Neural cell (in vitro differentiated cells): ENCODE data around the gene ADD1. TPM values are rescaled to one million over a fixed set of nuclear protein-coding genes. Genes with fewer than 3 reads are reported as not detected.

ENCODE experiments used
- H2AFZ ChIP-seq: fragments of 200-600, 300-800 bp; sonication (generic), shearing (Covaris generic); 2 replicates; pipeline ENCODE4 v1.6.0; 2014; ENCODE audit warnings: low read depth, mild to moderate bottlenecking, antibody characterized with exemption, low read length, moderate library complexity
- H3F3A ChIP-seq: fragments of 200-600 bp; shearing (Covaris generic); 2 replicates; pipeline ENCODE4 v1.6.1; 2016; ENCODE audit warnings: mild to moderate bottlenecking, moderate library complexity, mixed read lengths, antibody characterized with exemption, low read length; ENCODE audit not compliant: insufficient read depth, poor library complexity, severe bottlenecking
- H3K27ac ChIP-seq: fragments of 200-600, 300-800 bp; sonication (generic), shearing (Covaris generic); 2 replicates; pipeline ENCODE4 v1.5.1; 2014; ENCODE audit warnings: mild to moderate bottlenecking, low read length, moderate library complexity
- H3K27me3 ChIP-seq: fragments of 300-800, 200-600 bp; sonication (generic), shearing (Covaris generic); 2 replicates; pipeline ENCODE4 v1.6.0; 2014; ENCODE audit warnings: mild to moderate bottlenecking, low read depth, low read length, moderate library complexity; ENCODE audit not compliant: insufficient read depth
- H3K36me3 ChIP-seq: fragments of 300-800, 200-600 bp; sonication (generic), shearing (Covaris generic); 2 replicates; pipeline ENCODE4 v1.5.1; 2014; ENCODE audit warnings: mild to moderate bottlenecking, antibody characterized with exemption, low read length, moderate library complexity; ENCODE audit not compliant: insufficient read depth
- H3K4me2 ChIP-seq: fragments of 300-800, 200-600 bp; sonication (generic), shearing (Covaris generic); 2 replicates; pipeline ENCODE4 v1.6.0; 2014; ENCODE audit warnings: mild to moderate bottlenecking, low read length
- H3K4me3 ChIP-seq: fragments of 300-800, 200-600 bp; sonication (generic), shearing (Covaris generic); 2 replicates; pipeline ENCODE4 v1.5.1; 2014; ENCODE audit warnings: mild to moderate bottlenecking, low read length, moderate library complexity
- H3K79me2 ChIP-seq: fragments of 200-600 bp; shearing (Covaris generic); replicated peaks from 2 replicates; pipeline ENCODE4 v1.6.0; 2014; ENCODE audit warnings: mild to moderate bottlenecking, low read length, moderate library complexity; ENCODE audit not compliant: insufficient read depth
- H3K9ac ChIP-seq: fragments of 300-800, 200-600 bp; sonication (generic), shearing (Covaris generic); 2 replicates; pipeline ENCODE4 v1.6.1; 2016; ENCODE audit warnings: mild to moderate bottlenecking, low read length, mixed read lengths
- H3K9me2 ChIP-seq: fragments of 200-600 bp; shearing (Covaris generic); 2 replicates; pipeline ENCODE4 v1.6.1; 2016; ENCODE audit warnings: mild to moderate bottlenecking, low read length, mixed read lengths; ENCODE audit not compliant: insufficient read depth
- H3K9me3 ChIP-seq: fragments of 200-600, 300-800 bp; sonication (generic), shearing (Covaris generic); 2 replicates; pipeline ENCODE4 v1.6.1; 2016; ENCODE audit warnings: mild to moderate bottlenecking, mixed run types, low read length, moderate library complexity, mixed read lengths
- H4K20me1 ChIP-seq: fragments of 200-600 bp; shearing (Covaris generic); 2 replicates; pipeline ENCODE4 v1.6.1; 2016; ENCODE audit warnings: mild to moderate bottlenecking, mixed run types; ENCODE audit not compliant: insufficient read depth
- MXI1 ChIP-seq: fragments of 450-650 bp; conservative IDR thresholded peaks from 2 replicates; pipeline ENCODE4 v1.6.1; 2014; ENCODE audit warnings: antibody characterized with exemption, mild to moderate bottlenecking; ENCODE audit not compliant: poor library complexity, severe bottlenecking
- POLR2AphosphoS5 ChIP-seq: IDR thresholded peaks from 2 replicates; pipeline ENCODE4 v1.6.1; 2012
- RAD21 ChIP-seq: fragments of 450-650 bp; conservative IDR thresholded peaks from 2 replicates; pipeline ENCODE4 v1.6.1; 2014; ENCODE audit warnings: antibody characterized with exemption, mild to moderate bottlenecking, moderate library complexity
- REST ChIP-seq: IDR thresholded peaks from 2 replicates; pipeline ENCODE4 v1.6.1; 2012; ENCODE audit warnings: borderline replicate concordance
- SMC3 ChIP-seq: fragments of 450-650 bp; conservative IDR thresholded peaks from 2 replicates; pipeline ENCODE4 v1.6.1; 2014; ENCODE audit warnings: antibody characterized with exemption, mild to moderate bottlenecking, moderate library complexity; ENCODE audit not compliant: poor library complexity
- TAF1 ChIP-seq: IDR thresholded peaks from 2 replicates; pipeline ENCODE4 v1.6.1; 2012; ENCODE audit warnings: low read depth
- polyA plus RNA-seq: library from polyadenylated mRNA; depleted of rRNA; stranded (reverse); fragments of >200 nt; gene quantifications from 2 replicates; pipeline ENCODE4 v1.2.3, GENCODE V29; 2014
- TF ChIP-seq, protein P1 (sequence below): fragments of 450-650 bp; IDR thresholded peaks from 2 replicates; pipeline ENCODE4 v1.5.1; 2014; ENCODE audit warnings: antibody characterized with exemption, mild to moderate bottlenecking, moderate library complexity; ENCODE audit not compliant: poor library complexity, severe bottlenecking

Gene ADD1
- polyA plus RNA-seq, 1 donor from 2014 or later, result 190 TPM

GRCh38 chr4:2827071-2827873, 16.4 kb upstream of the ADD1 start:
- Histone ChIP-seq H3F3A (no peaks in the 10 kb centered on the region), H3K9me2 (no peaks in the 10 kb centered on the region), H2AFZ (no peak overlapping the region), H3K4me2 (no peak overlapping the region), H3K27ac (no peak overlapping the region), H3K36me3 (no peaks in the 10 kb centered on the region), H3K9ac (no peak overlapping the region), H4K20me1 (no peaks in the 10 kb centered on the region), H3K27me3 (no peaks in the 10 kb centered on the region), H3K79me2 (no peaks in the 10 kb centered on the region), H3K9me3 (no peaks in the 10 kb centered on the region), H3K4me3 (no peak overlapping the region)
- TF ChIP-seq POLR2AphosphoS5 (no peak), TAF1 (no peak), RAD21 (no peak), MXI1 (no peak), REST (no peak), SMC3 (no peak)
- TF ChIP-seq, protein P1, sequence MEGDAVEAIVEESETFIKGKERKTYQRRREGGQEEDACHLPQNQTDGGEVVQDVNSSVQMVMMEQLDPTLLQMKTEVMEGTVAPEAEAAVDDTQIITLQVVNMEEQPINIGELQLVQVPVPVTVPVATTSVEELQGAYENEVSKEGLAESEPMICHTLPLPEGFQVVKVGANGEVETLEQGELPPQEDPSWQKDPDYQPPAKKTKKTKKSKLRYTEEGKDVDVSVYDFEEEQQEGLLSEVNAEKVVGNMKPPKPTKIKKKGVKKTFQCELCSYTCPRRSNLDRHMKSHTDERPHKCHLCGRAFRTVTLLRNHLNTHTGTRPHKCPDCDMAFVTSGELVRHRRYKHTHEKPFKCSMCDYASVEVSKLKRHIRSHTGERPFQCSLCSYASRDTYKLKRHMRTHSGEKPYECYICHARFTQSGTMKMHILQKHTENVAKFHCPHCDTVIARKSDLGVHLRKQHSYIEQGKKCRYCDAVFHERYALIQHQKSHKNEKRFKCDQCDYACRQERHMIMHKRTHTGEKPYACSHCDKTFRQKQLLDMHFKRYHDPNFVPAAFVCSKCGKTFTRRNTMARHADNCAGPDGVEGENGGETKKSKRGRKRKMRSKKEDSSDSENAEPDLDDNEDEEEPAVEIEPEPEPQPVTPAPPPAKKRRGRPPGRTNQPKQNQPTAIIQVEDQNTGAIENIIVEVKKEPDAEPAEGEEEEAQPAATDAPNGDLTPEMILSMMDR, result no peak

DNA sequence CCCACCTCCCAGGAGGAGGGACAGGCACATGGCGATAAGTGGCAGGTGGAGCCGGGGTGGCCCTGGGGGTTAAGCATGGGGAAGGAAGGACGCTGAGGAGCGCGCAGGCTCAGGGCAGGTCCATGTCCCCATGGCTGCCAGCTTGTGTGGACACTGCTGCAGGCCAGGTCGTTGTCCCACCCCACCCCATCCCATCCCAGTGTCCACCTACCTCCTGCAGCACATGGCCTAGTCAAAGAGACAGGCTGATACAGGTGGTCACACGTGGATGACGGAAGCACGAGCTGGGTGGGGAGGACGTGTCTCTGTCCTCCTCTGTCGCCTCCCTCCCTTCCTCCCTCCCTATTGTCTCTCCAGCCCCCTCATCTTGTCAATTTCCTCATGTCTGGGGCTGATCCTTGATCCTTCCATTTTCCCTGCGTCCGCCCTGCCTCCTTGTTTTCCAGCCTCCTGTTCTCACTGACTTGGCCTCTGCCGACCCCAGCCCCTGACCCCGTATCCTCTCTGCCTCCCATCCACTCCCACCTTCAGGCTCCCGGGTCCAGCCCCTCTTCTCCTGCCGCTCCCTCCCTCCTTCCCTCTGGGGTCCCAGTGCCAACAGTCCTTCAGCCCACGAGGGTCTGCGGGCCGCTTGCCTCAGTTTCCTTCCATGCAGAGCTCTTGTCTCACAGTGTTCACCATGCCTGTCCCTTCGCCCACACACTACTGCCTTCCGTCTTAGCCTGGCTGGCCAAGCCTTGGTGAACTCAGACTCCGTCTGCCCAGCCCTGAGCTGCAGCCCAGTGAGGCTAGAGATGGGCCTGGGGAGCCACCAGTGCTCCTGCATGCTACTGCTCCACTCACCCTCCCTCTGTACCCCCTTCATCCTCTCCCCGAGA, 15.5 kb upstream of the ADD1 start:
- Histone ChIP-seq H3K36me3 (no peaks in the 10 kb centered on the region), H3K27ac (no peak overlapping the region), H3F3A (no peaks in the 10 kb centered on the region), H4K20me1 (no peaks in the 10 kb centered on the region), H3K4me3 (no peak overlapping the region), H3K9ac (no peak overlapping the region), H3K27me3 (no peaks in the 10 kb centered on the region), H3K79me2 (no peaks in the 10 kb centered on the region), H3K4me2 (no peak overlapping the region), H3K9me2 (no peaks in the 10 kb centered on the region), H2AFZ (no peak overlapping the region), H3K9me3 (no peaks in the 10 kb centered on the region)
- no peak for TF ChIP-seq TAF1
- no peak for TF ChIP-seq SMC3
